Ovary (tissue), 3 donors: ENCODE data around the gene SCUBE2.

Source experiments
- CTCF ChIP-seq, 3 donors: fragments of 450-650 bp in 2 of 3; fragments of 200-600 bp in 1 of 3; IDR thresholded peaks; one replicate each; pipeline versions ENCODE4 v1.5.1 to v1.8.0; 2016 to 2022; ENCODE audit warnings: antibody characterized with exemption in 3 of 3, mild to moderate bottlenecking in 1 of 3
- EP300 ChIP-seq: sonication (generic); formaldehyde crosslinking; IDR thresholded peaks from one replicate; pipeline ENCODE4 v1.6.1; 2017; ENCODE audit warnings: antibody characterized with exemption
- POLR2A ChIP-seq: fragments of 450-650 bp; IDR thresholded peaks from one replicate; pipeline ENCODE4 v1.6.1; 2017; ENCODE audit warnings: antibody characterized with exemption, mild to moderate bottlenecking, moderate library complexity
- donor health status: DM: no; HTN: no; CAD: no.

- TF ChIP-seq CTCF (IDR thresholded peaks at IDR 0.05) (no peak), EP300 (no peak), POLR2A (no peak)
Observed at GRCh38 chr11:9056467-9056866, 34.9 kb downstream of the SCUBE2 start.
